GM23338 (cell line): ENCODE data around the gene JAZF1. TPM values are rescaled to one million over a fixed set of nuclear protein-coding genes. Genes with fewer than 3 reads are reported as not detected.

Source experiments
- ATAC-seq: fragments of 200-7000 bp; cut with Tn5 transposase; 3 replicates; pipeline ENCODE4 v1.9.1; 2020
- DNase-seq: peaks from one replicate; pipeline ENCODE4 v3.0.0-alpha.2; 2015; ENCODE audit warnings: low spot score
- H2AFZ ChIP-seq: fragments of 200-600 bp; sonication (generic); 2 replicates; pipeline ENCODE4 v1.8.0; 2016; ENCODE audit warnings: antibody characterized with exemption, mild to moderate bottlenecking, moderate library complexity
- H3F3A ChIP-seq: fragments of 200-600 bp; sonication (generic); replicated peaks from 2 replicates; pipeline ENCODE4 v1.8.0; 2017; ENCODE audit warnings: antibody characterized with exemption, mixed run types, low read depth
- H3K27ac ChIP-seq: fragments of 200-600 bp; sonication (generic); 2 replicates; pipeline ENCODE4 v1.6.1; 2016; ENCODE audit warnings: low read depth
- H3K27me3 ChIP-seq: fragments of 200-600 bp; sonication (generic); 2 replicates; pipeline ENCODE4 v1.8.0; 2016; ENCODE audit warnings: mild to moderate bottlenecking, mixed run types, moderate library complexity; ENCODE audit not compliant: insufficient read depth
- H3K36me3 ChIP-seq: fragments of 200-600 bp; sonication (generic); 2 replicates; pipeline ENCODE4 v1.8.0; 2016; ENCODE audit warnings: mild to moderate bottlenecking; ENCODE audit not compliant: insufficient read depth
- H3K4me1 ChIP-seq: fragments of 200-600 bp; sonication (generic); 2 replicates; pipeline ENCODE4 v1.8.0; 2016; ENCODE audit warnings: mild to moderate bottlenecking, moderate library complexity; ENCODE audit not compliant: insufficient read depth
- H3K4me2 ChIP-seq: fragments of 200-600 bp; sonication (generic); 2 replicates; pipeline ENCODE4 v1.7.1; 2017; ENCODE audit warnings: mixed run types
- H3K4me3 ChIP-seq: fragments of 200-600 bp; sonication (generic); 2 replicates; pipeline ENCODE4 v1.6.1; 2016; ENCODE audit warnings: mixed run types
- H3K79me2 ChIP-seq: fragments of 200-600 bp; sonication (generic); replicated peaks from 2 replicates; pipeline ENCODE4 v1.8.0; 2017; ENCODE audit warnings: mild to moderate bottlenecking; ENCODE audit not compliant: insufficient read depth
- H3K9me2 ChIP-seq: fragments of 200-600 bp; sonication (generic); 2 replicates; pipeline ENCODE4 v1.8.0; 2017; ENCODE audit not compliant: insufficient read depth
- H4K20me1 ChIP-seq: fragments of 200-600 bp; sonication (generic); replicated peaks from 2 replicates; pipeline ENCODE4 v1.8.0; 2017; ENCODE audit warnings: mild to moderate bottlenecking; ENCODE audit not compliant: insufficient read depth
- H3K27ac Mint-ChIP-seq: 2 replicates; pipeline ENCODE4 v1.8.0; 2020; ENCODE audit warnings: inconsistent platforms, mild to moderate bottlenecking, moderate library complexity, mixed read lengths
- H3K27me3 Mint-ChIP-seq: 3 replicates; pipeline ENCODE4 v1.8.0; 2022; ENCODE audit warnings: low read depth, mild to moderate bottlenecking, moderate library complexity, mixed read lengths, inconsistent platforms; ENCODE audit not compliant: insufficient read depth, poor library complexity
- H3K36me3 Mint-ChIP-seq: 3 replicates; pipeline ENCODE4 v1.8.0; 2021; ENCODE audit warnings: low read depth, mild to moderate bottlenecking, inconsistent platforms, moderate library complexity, mixed read lengths
- H3K4me1 Mint-ChIP-seq: 3 replicates; pipeline ENCODE4 v1.8.0; 2020; ENCODE audit warnings: mild to moderate bottlenecking, inconsistent platforms, mixed read lengths
- H3K4me3 Mint-ChIP-seq: 3 replicates; pipeline ENCODE4 v1.8.0; 2021; ENCODE audit warnings: moderate library complexity, mild to moderate bottlenecking, inconsistent platforms, mixed read lengths
- H3K9me3 Mint-ChIP-seq: 3 replicates; pipeline ENCODE4 v1.8.0; 2020; ENCODE audit warnings: moderate library complexity, mild to moderate bottlenecking, inconsistent platforms, mixed read lengths
- EZH2 ChIP-seq: fragments of 200-600 bp; sonication (generic); IDR thresholded peaks from one replicate; pipeline ENCODE4 v1.8.0; 2017; ENCODE audit warnings: antibody characterized with exemption, mild to moderate bottlenecking, low read depth; ENCODE audit not compliant: unreplicated experiment
- JUNB ChIP-seq: IDR thresholded peaks from one replicate; pipeline ENCODE4 v1.6.1; 2016; ENCODE audit warnings: antibody characterized with exemption; ENCODE audit not compliant: unreplicated experiment
- POLR2AphosphoS5 ChIP-seq: IDR thresholded peaks from 2 replicates; pipeline ENCODE4 v1.6.1; 2016; ENCODE audit warnings: antibody characterized with exemption, low read depth
- STAT1 ChIP-seq: IDR thresholded peaks from one replicate; pipeline ENCODE4 v1.6.1; 2016; ENCODE audit warnings: antibody characterized with exemption; ENCODE audit not compliant: unreplicated experiment
- ZNF114 ChIP-seq: fragments of 250-450 bp; sonication (Bioruptor Pico); IDR thresholded peaks from 2 replicates; pipeline ENCODE4 v1.5.0; 2020; ENCODE audit warnings: mild to moderate bottlenecking, moderate library complexity
- polyA plus RNA-seq: library from polyadenylated mRNA; unstranded; fragments of >200 nt; fragmentation: Nextera tagmentation; extraction: Ambion mirVana; gene quantifications from 2 replicates; pipeline ENCODE4 v1.2.1, GENCODE V29; 2016
- total RNA-seq: library from RNA; depleted of rRNA; stranded (reverse); fragments of >200 nt; shearing (Covaris generic); gene quantifications from 2 replicates; pipeline ENCODE4 v1.2.3, GENCODE V29; 2014
- TF ChIP-seq, protein P1 (sequence below): IDR thresholded peaks from one replicate; pipeline ENCODE4 v1.6.1; 2018; ENCODE audit warnings: antibody characterized with exemption; ENCODE audit not compliant: unreplicated experiment
- TF ChIP-seq, protein P2 (sequence below), 2 experiments: fragments of 200-600 bp in 1 of 2; sonication (generic) in 1 of 2; conservative IDR thresholded peaks; 2 replicates each; pipeline versions ENCODE4 v1.5.1 to v1.6.1; 2016 to 2017; ENCODE audit warnings: antibody characterized with exemption in 2 of 2, low read depth in 2 of 2, mild to moderate bottlenecking in 2 of 2, moderate library complexity in 1 of 2
- TF ChIP-seq, protein P3 (sequence below): IDR thresholded peaks from 2 replicates; pipeline ENCODE4 v1.6.1; 2016; ENCODE audit warnings: antibody characterized with exemption
- TF ChIP-seq, protein P4 (sequence below): fragments of 250-450 bp; sonication (Bioruptor Pico); IDR thresholded peaks from 2 replicates; pipeline ENCODE4 v1.5.0; 2020; ENCODE audit warnings: mild to moderate bottlenecking, moderate library complexity

JAZF1 gene
- total and polyA plus RNA-seq, 2 experiments from 2014 or later = 12.2 to 22.2 TPM

DNA sequence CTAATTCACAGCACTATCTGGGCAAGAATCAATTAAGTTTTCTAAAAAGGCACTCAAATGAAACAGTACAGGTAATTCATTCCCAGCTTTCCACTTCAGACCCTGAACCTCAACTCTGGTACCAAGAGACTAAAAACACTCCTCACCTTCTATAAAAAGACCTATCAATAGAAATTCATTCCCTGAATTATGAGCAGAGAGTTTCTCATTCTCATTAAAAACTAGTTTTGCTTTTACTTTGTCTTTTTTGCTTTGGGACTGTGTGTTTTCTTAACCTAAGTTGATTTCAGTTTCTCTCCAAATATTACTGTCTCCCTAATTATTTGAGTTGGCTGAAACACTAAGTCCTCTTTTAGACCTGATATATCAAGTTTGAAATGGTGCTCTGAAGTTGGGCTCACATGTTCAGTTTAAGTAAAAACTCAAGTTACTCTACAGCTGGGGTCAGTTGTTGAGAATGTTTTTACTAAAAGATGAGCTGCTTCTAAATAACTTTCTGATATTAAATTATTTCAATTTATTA, 189.5 kb downstream of the JAZF1 start (continued):
- TF ChIP-seq, protein P1, sequence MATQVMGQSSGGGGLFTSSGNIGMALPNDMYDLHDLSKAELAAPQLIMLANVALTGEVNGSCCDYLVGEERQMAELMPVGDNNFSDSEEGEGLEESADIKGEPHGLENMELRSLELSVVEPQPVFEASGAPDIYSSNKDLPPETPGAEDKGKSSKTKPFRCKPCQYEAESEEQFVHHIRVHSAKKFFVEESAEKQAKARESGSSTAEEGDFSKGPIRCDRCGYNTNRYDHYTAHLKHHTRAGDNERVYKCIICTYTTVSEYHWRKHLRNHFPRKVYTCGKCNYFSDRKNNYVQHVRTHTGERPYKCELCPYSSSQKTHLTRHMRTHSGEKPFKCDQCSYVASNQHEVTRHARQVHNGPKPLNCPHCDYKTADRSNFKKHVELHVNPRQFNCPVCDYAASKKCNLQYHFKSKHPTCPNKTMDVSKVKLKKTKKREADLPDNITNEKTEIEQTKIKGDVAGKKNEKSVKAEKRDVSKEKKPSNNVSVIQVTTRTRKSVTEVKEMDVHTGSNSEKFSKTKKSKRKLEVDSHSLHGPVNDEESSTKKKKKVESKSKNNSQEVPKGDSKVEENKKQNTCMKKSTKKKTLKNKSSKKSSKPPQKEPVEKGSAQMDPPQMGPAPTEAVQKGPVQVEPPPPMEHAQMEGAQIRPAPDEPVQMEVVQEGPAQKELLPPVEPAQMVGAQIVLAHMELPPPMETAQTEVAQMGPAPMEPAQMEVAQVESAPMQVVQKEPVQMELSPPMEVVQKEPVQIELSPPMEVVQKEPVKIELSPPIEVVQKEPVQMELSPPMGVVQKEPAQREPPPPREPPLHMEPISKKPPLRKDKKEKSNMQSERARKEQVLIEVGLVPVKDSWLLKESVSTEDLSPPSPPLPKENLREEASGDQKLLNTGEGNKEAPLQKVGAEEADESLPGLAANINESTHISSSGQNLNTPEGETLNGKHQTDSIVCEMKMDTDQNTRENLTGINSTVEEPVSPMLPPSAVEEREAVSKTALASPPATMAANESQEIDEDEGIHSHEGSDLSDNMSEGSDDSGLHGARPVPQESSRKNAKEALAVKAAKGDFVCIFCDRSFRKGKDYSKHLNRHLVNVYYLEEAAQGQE = no peak
- no peak for TF ChIP-seq ZNF114 (CRISPR knock-in tag)
- TF ChIP-seq, protein P2, sequence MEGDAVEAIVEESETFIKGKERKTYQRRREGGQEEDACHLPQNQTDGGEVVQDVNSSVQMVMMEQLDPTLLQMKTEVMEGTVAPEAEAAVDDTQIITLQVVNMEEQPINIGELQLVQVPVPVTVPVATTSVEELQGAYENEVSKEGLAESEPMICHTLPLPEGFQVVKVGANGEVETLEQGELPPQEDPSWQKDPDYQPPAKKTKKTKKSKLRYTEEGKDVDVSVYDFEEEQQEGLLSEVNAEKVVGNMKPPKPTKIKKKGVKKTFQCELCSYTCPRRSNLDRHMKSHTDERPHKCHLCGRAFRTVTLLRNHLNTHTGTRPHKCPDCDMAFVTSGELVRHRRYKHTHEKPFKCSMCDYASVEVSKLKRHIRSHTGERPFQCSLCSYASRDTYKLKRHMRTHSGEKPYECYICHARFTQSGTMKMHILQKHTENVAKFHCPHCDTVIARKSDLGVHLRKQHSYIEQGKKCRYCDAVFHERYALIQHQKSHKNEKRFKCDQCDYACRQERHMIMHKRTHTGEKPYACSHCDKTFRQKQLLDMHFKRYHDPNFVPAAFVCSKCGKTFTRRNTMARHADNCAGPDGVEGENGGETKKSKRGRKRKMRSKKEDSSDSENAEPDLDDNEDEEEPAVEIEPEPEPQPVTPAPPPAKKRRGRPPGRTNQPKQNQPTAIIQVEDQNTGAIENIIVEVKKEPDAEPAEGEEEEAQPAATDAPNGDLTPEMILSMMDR (conservative IDR thresholded peaks at IDR 0.05; ENCODE audit: low read depth in 2 of 2) = no peak

DNA sequence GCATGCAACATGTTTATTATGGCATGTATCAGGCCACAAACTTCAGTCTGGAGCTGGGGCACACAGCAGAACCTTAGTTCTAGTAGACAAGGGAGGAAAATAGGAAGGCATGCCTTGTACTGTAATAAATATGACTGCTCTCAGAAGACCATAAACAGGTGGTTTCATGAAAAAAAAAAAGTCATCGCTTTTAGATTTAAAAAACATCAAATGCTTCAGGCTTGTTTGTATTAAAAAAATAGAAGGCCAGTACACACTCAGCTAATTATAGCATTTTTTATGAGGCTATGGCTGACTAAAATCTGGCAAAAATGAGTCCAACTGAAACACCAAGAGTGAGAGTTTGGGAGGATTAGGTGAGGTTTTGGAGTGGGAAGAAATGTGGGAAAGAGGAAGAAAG, 204.1 kb downstream of the JAZF1 start:
- DNase-seq (no peak), ATAC-seq (no peak)
- Mint-ChIP-seq H3K4me1 (no peaks in the 10 kb centered on the region), H3K27ac (no peak overlapping the region), H3K4me3 (no peak overlapping the region), H3K36me3 (peaks cover 8% of the 10 kb centered on the region), H3K9me3 (peaks cover 8% of the 10 kb centered on the region), H3K27me3 (peaks cover 1% of the 10 kb centered on the region)
- Histone ChIP-seq H3F3A (no peaks in the 10 kb centered on the region), H3K27me3 (no peaks in the 10 kb centered on the region), H3K9me2 (no peaks in the 10 kb centered on the region; the same call in 1 of the 2 replicates), H4K20me1 (no peaks in the 10 kb centered on the region; the same call in 1 of the 2 replicates), H3K79me2 (peaks cover 3% of the 10 kb centered on the region; the same call in 1 of the 2 replicates), H3K36me3 (0 out of 2 replicates have a peak, but pooled peaks cover under 1% of the 10 kb centered on the region), H2AFZ (no peak overlapping the region), H3K4me2 (no peak overlapping the region), H3K27ac (no peak overlapping the region), H3K4me3 (no peak overlapping the region), H3K4me1 (no peaks in the 10 kb centered on the region)
- TF ChIP-seq POLR2AphosphoS5 (no peak), STAT1 (no peak), ZNF114 (CRISPR knock-in tag) (no peak), JUNB (no peak), EZH2 (no peak)
- TF ChIP-seq, protein P3, sequence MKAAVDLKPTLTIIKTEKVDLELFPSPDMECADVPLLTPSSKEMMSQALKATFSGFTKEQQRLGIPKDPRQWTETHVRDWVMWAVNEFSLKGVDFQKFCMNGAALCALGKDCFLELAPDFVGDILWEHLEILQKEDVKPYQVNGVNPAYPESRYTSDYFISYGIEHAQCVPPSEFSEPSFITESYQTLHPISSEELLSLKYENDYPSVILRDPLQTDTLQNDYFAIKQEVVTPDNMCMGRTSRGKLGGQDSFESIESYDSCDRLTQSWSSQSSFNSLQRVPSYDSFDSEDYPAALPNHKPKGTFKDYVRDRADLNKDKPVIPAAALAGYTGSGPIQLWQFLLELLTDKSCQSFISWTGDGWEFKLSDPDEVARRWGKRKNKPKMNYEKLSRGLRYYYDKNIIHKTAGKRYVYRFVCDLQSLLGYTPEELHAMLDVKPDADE = no peak
- TF ChIP-seq, protein P2 (conservative IDR thresholded peaks at IDR 0.05; ENCODE audit: low read depth in 2 of 2) = no peak
- TF ChIP-seq, protein P4, sequence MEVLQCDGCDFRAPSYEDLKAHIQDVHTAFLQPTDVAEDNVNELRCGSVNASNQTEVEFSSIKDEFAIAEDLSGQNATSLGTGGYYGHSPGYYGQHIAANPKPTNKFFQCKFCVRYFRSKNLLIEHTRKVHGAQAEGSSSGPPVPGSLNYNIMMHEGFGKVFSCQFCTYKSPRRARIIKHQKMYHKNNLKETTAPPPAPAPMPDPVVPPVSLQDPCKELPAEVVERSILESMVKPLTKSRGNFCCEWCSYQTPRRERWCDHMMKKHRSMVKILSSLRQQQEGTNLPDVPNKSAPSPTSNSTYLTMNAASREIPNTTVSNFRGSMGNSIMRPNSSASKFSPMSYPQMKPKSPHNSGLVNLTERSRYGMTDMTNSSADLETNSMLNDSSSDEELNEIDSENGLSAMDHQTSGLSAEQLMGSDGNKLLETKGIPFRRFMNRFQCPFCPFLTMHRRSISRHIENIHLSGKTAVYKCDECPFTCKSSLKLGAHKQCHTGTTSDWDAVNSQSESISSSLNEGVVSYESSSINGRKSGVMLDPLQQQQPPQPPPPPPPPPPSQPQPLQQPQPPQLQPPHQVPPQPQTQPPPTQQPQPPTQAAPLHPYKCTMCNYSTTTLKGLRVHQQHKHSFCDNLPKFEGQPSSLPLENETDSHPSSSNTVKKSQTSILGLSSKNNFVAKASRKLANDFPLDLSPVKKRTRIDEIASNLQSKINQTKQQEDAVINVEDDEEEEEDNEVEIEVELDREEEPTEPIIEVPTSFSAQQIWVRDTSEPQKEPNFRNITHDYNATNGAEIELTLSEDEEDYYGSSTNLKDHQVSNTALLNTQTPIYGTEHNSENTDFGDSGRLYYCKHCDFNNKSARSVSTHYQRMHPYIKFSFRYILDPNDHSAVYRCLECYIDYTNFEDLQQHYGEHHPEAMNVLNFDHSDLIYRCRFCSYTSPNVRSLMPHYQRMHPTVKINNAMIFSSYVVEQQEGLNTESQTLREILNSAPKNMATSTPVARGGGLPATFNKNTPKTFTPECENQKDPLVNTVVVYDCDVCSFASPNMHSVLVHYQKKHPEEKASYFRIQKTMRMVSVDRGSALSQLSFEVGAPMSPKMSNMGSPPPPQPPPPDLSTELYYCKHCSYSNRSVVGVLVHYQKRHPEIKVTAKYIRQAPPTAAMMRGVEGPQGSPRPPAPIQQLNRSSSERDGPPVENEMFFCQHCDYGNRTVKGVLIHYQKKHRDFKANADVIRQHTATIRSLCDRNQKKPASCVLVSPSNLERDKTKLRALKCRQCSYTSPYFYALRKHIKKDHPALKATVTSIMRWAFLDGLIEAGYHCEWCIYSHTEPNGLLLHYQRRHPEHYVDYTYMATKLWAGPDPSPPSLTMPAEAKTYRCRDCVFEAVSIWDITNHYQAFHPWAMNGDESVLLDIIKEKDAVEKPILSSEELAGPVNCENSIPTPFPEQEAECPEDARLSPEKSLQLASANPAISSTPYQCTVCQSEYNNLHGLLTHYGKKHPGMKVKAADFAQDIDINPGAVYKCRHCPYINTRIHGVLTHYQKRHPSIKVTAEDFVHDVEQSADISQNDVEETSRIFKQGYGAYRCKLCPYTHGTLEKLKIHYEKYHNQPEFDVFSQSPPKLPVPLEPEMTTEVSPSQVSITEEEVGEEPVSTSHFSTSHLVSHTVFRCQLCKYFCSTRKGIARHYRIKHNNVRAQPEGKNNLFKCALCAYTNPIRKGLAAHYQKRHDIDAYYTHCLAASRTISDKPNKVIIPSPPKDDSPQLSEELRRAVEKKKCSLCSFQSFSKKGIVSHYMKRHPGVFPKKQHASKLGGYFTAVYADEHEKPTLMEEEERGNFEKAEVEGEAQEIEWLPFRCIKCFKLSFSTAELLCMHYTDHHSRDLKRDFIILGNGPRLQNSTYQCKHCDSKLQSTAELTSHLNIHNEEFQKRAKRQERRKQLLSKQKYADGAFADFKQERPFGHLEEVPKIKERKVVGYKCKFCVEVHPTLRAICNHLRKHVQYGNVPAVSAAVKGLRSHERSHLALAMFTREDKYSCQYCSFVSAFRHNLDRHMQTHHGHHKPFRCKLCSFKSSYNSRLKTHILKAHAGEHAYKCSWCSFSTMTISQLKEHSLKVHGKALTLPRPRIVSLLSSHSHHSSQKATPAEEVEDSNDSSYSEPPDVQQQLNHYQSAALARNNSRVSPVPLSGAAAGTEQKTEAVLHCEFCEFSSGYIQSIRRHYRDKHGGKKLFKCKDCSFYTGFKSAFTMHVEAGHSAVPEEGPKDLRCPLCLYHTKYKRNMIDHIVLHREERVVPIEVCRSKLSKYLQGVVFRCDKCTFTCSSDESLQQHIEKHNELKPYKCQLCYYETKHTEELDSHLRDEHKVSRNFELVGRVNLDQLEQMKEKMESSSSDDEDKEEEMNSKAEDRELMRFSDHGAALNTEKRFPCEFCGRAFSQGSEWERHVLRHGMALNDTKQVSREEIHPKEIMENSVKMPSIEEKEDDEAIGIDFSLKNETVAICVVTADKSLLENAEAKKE (CRISPR knock-in tag) = no peak
